M059J (cell line): ENCODE results near the gene KCNE1. TPM values are rescaled to one million over a fixed set of nuclear protein-coding genes. Genes with fewer than 3 reads are reported as not detected.
"Not testable (repeated sequence)": the region's sequence is repeated elsewhere in the genome, so short reads cannot be mapped to it uniquely, and the experiment has no call there.

Experiments used
- DNase-seq: peaks from one replicate; pipeline ENCODE4 v3.0.0-alpha.2; 2012; ENCODE audit warnings: low read depth
- total RNA-seq: library from RNA; depleted of rRNA; stranded (reverse); fragments of >200 nt; shearing (Covaris generic); gene quantifications from 2 replicates; pipeline ENCODE4 v1.2.3, GENCODE V29; 2014; rRNA removed

The KCNE1 gene
- 0.32 TPM in 1 of 2 replicates, not detected in the other for total RNA-seq

DNA sequence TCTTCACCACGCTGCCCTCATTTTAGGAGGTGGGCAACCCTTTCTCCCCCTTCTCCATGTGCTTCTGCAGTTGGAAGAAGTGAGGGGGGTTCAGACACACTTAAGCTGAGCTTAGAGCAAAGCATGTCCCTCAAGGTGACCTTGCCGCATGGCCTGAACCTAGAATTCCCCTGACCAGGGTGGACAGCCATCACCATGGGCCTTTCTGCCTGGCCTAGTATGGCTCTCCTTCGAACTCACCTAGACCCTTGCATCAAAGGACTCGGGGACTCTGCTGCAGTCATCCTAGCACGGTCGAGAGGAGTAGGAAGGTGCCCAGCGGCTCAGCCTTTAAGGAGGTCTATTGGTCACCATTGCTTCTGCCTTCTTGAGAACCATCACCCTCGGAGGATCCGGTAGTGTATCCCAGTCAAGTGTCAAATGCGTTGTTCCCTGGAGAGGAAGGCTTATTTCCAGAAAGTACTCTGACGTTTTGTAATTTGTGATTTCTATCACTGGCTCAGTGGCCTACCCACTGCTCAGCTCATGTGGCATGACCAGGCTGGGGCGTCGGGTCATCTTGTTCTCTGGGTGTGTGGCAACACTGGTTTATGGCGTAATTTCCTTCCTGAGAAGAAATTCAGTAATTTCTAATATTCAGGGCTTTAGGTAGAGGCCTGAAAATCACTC, at the start of gene KCNE1:
KCNE1 (minus strand) TSS at position 424 of the 669 bp plus-strand sequence. CDS start 62,576 bp downstream, outside the sequence.
- no peak for DNase-seq

DNA sequence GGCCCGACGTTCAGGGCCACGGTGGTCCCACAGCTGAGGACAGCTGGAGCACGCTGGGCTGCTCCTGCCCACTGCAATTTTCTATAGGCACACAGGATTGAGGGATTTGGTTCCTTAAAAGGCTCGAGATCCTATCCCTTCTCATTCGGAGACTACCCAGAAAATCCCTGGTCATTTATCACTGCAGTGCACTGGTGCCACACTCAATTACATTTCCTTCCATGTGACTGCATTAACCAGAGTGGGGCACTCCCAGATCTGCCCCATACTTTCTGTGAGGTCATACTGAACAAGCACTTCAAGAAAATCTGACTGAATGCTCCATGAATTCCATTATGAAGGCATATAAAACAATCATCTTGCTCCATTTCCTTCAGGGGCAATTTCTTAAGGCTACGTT, 49.8 kb upstream of the KCNE1 start:
- DNase-seq = no peak

DNA sequence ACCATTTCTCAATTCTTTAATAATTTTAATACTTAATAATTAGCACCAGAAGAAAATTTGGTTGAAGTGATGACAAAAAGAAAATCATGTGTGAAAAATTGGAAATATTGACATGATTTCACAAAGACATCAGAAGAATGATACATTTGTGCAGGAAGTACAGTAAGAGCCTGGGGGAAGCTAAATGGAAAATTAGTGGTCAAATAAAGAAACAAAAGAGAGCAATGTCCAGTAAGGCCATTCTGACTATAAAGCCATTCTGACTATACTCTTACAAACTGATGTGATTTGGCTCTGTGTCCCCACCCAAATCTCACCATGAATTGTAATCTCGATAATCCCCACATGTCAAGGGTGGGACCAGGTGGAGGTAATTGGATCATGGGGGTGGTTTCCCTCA, 48.6 kb upstream of the KCNE1 start:
- DNase-seq = no peak

DNA sequence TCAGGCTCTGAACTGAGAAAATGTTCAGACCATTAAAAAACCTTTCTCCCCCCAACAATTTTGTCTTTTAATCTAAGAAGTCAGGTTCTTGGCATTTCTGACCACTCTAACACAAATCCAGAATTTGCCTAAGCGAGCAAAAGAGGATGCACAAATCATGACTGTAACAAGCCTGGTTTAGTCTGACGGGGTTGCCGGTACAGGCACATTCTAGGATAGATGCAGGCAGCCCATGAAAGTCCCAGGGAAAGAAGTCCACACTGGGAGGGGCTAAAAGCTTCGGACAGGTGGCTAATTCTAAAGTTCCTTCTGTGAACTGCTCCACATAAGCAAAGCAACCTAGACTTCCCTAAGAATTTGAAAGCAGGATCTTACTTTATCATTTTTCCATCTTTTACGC, 48.0 kb upstream of the KCNE1 start:
- DNase-seq = no peak

DNA sequence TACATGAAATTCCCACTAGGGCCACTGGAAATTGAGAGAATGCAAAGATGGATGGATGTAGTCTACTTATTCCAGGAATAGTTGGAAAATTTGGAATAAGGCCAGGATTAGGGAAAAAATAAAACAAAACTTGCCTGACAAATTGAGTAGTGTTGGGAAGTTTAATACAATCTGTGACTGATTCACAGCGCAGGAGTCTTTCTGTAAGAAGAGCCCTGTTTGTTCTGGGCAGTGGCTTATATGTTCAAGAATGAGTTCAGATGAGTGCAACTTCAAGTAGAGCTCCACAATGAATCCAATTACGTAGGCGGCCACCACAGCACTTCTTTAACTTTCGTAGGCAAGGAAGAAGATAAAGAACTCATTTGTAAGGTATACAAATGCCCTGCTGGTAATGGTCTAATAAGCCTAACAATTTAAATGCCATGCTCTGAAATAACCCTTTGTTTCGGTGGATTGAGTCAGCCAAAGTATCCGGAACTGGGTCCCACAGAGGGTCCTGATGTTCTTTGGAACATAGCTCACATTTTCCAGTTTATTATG, 47.1 kb upstream of the KCNE1 start:
- DNase-seq = no peak

DNA sequence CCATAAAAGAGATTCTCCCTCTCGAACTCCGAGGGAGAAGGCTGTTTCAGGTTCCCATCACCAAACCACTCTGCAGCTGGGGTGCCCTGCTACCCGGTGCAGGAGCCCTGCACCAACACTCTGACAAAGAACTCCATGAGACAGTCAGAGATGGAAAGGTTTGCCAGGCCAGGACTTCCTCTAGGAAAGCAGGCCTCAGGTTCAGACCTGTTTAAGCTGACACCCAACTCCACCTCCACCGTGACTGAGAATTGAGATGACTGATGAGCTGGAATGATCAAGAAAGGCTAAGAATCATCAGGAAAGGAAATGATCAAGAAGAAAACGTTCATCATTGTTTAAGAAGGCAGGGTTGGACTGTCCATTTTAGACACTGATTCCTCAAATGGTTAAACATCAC, 46.2 kb upstream of the KCNE1 start:
- no peak for DNase-seq

DNA sequence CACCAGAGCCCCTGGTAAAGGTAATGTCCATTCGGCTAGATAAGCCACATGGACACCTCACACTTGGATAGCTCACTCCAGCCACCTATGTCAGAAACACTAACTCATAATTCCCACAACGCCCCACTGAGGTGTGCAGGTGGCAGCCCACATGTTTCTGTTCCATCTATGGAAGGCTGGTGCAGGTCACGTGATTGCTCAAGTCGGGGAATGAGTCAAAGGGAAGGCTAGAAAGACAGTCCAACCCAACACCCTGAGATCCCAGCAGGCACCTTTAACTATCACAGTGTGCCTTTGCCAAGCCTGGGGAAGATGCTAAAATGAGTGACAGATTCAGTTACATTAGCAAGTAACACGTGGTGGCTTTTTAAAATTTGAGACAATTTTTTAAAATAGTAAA, 45.3 kb upstream of the KCNE1 start:
- DNase-seq = no peak

DNA sequence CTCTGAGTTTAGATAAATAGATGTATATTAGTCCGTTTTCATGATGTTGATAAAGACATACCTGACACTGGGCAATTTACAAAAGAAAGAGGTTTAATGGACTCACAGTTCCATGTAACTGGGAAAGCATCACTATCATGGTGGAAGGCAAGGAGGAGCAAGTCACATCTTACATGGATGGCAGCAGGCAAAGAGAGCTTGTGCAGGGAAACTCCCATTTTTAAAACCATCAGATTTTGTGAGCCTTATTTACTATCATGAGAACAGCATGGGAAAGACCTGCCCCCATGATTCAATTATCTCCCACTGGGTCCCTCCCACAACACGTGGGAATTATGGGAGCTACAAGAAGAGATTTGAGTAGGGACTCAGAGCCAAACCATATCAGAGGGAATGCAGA, 42.7 kb upstream of the KCNE1 start:
- DNase-seq = not testable (repeated sequence)

DNA sequence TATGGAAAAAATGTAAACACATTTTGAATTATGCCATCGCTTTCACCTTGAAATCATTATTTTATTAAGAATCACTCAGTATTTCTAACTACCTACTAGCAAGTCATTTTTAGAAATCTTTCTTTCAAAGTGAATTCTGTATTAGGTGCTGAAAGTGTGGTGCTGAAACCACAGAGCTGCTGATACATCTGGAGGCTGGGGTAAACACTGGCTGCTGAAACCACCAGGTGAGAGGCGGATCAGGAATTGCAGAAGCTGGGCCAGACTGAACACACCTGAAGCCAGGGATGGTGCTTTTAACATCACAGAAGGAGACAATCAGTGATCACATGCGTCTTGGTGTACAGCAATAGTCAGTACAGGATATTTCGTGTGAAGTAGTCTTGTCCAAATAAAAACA, 42.2 kb upstream of the KCNE1 start:
- DNase-seq = no peak

DNA sequence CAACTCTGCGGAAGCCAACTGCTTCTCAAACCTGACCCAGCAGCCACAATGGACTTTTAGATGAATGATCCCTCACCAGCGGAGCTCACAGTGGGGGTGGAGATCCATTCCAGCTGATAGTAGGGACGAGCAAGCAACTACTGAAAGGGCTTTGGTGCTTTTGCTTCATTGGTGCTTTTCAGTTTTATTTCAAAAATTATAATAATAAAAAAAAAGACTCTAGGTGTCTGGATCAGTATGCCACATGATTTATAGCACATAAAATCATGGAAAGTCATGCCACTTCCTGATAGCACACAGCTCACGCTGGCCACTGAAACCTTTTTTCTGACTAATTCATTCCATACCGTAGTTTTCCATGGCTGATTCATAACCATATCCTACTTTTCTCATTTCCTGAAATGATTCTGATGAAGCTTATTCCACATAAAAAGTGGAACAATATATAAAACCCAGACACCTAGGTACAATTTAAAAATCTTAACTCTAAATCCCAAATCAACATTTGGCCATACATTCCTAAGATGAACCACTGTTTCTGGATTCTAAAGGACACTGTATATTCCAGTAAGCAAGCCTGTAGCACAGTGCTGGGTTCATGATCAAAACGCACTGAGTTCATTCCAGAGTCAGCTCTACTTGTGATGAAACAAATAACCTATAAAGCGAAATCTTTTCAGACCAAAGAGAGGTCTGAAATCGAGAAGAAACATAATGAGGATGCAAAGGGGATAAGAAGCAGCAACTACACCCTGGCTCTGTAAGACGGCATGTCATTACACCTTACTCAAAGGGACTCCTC, 41.3 kb upstream of the KCNE1 start:
- DNase-seq = peak; percentile 94

DNA sequence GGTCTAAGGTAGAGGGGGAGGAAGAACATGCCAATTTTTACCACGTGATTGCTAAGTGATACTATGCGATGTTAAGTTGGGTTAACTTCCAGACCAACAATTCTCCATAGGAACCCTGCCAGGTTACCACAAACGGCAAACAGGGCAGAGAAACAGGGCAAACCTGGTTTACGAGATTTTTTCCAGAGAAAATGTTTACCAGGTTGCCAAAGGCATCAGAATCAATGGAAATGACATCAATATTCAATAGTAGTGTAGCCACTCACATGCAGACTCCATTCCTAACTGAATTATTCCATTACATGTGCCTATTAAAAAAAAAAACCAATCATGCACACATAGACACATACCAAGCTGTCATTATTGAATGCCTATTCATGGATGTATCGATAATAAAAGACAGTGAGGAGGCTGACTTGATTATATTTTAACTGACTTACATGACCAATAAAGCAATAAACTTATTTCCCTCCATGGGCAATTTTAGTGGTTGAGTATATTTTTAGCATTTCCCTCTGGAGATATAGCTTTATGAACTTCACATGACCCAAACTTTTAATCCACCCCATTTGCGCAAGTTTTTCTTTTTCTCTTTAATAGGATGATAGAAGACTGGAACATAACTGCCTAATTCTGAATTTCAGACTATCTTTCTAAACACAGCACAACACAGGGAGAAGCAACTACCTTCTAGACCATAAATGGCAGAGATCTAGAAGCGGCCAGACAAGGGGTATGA, 40.5 kb upstream of the KCNE1 start:
- DNase-seq = peak; percentile 90

DNA sequence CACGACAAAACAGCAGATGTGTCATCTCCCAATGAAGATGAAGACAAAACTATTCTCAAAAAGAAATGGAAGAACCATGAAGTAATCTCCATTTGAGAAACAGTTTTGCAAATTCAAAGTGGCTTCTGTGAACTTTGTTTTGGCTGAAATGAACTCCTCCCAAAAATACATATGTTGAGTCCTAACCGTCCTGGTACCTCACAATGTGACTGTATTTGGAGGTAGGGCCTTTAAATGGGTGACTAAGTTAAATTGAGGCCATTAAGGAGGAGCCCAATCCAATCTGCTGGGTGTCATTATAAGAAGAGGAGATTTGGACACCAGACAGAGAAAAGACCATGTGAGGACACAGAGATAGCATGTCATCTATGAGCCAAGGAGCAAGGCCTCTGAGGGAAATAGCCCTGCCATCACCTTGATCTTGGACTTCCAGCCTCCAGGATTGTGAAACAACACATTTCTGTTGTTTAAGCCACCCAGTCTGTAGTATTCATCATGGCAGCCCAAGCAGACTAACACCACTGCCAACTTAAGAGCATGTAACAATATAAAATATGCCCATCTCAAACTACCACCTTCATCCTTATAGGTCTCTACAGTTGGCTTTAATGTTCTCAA, 38.3 kb upstream of the KCNE1 start:
- DNase-seq = no peak

DNA sequence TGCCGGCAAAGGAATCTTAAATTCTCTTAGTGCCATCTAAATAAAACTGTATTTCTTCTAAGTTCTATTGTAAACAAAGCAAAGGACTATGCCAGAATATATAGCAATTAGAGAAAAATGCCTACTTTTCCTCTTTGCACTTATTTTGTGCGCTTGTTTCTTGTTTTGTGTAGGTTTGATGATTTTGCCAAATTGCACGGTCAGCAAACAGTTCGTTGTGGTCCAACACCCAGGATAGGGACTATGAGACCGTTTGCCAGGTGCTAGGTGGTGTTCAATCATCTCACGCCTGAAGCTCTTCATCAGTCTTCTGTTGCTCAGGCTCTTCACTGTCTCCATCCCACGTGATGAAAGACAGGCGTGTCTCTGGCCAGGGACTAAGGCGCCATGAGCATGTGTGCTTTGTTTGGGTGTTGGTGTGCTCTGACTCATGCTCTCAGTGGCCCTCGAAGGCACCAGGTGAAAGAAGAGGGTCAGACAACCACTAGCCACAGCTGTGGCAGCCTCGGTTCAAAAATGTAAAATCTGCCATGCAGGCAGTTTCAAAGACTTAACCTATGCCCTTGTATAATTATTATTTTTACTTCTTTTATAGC, 36.9 kb upstream of the KCNE1 start:
- peak; percentile 73 for DNase-seq

DNA sequence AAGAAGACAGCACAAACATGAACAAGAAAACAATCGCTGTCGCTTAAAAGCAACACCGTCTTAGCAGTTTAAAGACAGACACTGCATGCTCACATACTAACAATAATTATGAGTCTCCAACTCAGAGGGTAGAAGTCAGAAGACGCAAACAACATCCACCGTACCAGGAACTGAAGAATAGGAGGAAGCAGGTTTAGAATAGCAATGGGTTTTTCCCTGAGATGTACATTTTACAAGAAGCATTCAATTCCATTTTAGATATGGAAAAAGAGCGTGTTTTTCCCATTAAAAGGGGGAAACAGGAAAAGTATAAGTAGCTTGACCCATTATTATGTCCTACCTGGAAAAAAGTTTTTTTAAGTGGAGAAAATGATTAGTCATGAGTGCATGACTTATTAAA, 34.5 kb upstream of the KCNE1 start:
- no peak for DNase-seq

DNA sequence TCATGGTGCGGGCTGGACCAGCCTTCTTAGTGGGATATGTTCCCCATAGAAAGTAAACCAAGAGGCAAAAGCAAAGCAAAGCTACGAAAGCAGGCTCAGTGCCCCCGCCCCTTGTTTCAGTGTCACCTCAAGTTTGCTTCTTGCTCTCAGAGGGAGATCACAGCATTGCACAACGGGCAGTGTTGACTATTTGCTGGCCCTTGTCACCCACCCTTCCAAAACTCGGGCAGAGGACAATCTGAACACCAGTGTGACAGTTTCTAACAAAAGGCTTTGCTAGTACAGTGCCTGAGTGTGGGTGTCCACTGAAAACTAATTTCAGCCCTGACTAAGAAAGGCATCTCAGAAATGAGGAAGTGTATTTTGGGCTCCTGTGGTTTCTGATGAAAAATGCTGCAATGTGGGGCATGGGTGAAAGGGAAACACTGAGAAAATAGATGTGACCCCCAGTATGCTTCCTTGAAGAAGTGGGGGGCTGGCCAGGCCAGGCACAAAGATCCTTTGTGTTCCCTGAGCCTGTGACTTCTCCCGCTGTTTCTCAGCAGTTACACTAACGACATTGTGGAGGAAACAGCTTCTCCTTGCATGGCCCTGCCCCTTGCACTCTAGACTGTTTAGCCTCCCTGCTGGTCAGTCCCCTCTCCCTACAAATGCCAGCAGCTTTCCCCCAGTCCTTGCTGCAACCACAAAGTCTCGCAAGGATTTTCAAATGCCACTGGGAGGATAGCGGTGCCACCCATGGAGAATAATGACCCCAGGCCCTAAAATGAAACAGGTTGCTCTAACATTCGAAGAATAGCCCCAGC, 33.3 kb upstream of the KCNE1 start:
- DNase-seq = peak; percentile 92

DNA sequence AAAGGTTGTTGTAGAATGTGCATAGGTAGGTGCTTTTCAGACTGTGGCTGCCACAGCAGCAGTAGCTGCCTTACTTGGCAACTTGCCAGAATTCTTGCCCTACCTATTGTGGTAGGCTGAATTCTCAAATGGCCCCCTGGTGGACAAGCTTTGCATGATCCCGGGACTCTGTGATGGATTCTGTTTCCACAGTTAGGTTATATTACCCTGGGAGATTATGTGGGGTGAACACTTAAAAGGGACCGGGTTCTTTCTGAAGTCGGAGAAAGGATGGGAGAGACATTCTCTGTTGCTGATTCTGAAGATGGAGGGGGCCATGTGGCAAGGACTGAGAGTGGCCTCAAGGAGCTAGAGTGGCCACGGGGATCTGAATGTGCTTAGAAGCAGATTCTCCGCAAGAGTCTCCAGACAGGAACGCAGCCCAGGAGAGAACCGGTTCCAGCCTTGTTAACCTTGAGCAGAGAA, 32.1 kb upstream of the KCNE1 start:
- peak; percentile 90 for DNase-seq

DNA sequence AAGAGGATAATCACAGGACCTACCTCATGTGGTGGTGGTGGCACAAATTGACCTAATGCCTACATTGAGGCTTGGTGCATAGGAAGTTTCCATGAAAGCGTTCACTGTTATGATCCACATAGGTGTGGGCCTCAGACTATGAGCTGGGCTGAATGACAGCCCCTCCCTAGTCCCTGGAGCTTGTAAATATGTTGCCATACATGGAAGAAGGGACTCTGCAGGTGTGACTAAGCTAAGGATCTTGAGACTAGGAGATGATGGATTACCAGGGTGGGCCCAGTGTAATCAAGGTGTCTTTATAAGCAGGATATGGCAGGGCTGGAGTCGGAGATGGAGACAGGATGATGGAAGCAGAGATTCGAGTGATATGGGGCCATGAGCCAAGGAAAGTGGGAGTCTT, 31.0 kb upstream of the KCNE1 start:
- no peak for DNase-seq

DNA sequence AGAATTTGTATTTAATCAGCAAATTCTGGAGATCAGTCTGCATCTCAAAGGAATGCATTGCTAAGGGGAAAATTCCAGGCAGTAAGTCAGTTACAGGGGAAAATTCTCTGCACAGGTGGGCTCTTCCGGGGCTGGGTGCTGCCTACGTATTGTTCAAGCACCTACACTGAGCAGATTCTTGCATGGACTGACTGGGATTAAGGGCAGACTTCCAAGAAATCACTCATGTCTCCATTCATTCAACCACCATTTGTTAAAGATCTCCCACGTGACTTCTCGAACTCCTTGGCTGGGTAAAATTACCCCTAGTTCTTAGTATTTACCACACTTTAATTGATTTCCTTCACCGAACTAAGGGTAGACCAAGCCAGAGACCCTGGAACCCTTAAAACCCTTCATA, 28.2 kb upstream of the KCNE1 start:
- peak; percentile 52 for DNase-seq

DNA sequence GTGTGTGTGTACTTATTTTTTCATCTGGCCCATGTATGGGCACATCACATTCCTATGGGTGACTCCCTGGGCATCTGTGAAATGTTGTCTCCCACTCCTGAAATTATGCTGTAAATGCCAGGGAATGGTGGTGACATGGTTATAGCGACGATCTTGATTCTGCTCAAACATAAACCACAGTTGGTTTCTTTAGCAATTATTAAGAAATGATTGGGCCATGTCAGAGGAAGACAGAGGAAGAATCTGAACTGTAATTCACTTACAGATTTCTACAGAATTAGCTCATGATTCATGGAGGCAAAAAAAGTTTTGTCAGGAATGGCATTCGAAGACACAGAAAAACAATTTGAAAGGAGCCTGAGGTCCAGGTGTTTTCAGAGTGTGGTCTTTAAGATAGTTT, 25.8 kb upstream of the KCNE1 start:
- DNase-seq = peak; percentile 64

DNA sequence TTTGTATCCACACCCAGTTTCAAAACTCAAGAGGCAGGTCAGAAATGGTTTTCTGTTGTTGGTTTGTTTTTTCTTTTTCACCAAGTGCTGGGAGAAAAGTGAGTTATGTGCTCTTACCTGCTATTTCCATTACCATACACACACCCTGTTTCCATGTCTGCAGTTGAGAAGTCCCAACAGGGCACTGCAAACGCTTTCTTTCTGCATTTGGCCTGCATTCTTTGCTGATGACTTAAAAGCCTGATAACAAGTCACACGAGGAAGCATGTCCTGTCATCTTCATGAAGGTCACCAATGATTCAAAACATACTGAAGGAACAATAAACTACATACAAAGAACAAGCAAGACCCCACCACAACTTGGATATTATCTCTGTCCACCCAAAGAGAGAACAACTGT, 24.8 kb upstream of the KCNE1 start:
- peak; percentile 92 for DNase-seq

DNA sequence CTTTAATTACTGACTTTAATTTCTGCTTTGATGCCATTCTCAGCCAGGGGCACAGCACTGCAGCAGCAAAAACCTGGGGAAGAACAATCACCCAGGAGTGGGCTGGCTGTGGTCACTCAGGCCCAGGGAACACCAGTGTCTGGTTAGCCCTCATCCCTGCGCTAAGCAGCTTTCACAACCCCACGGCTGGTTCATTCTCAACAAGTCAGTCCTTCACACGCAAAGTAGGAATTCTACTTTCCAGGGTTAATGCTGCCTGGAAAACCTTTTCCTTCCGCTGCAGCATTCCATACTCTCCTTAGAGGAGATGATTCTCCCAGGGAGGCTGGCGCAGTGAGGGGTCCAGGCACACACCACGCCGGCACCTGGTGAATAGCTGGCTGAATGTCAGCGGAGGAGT, 24.3 kb upstream of the KCNE1 start:
- no peak for DNase-seq
